ENCODE data around the gene PIGQ.

Gene PIGQ

GRCh38 chr16:586645-587590, 17.1 kb downstream of the PIGQ start:
- peak overlapping the region in 1 of 2 donors; percentile 87 for H3K27ac ChIP-seq
- H3K36me3 ChIP-seq: peaks cover 0 to 13% (median 0%) of the 10 kb centered on the region in 3 donors
- H3K27me3 ChIP-seq: peaks cover 0 to 5% of the 10 kb centered on the region in 2 donors
- peaks cover 0 to 48% (median 28%) of the 10 kb centered on the region in 4 donors for H3K4me1 ChIP-seq
- no peak for DNase-seq
- H3K4me3 ChIP-seq: no peak overlapping the region
- intact Hi-C loops (cut with DNase I; ENCODE audit: low total_unique reads): loop anchor here (10.0 kb wide), 1 partner anchor 48 kb away; the partner anchor contains the start of genes METTL26 and WFIKKN1
- no peak for TF ChIP-seq CTCF (IDR thresholded peaks at IDR 0.05)
- no peaks in the 10 kb centered on the region for H3K9me3 ChIP-seq

- Histone ChIP-seq H3K4me1 (peaks cover 0 to 63% (median 39%) of the 10 kb centered on the region in 4 donors), H3K9me3 (no peaks in the 10 kb centered on the region), H3K36me3 (peaks cover 0 to 9% (median 0%) of the 10 kb centered on the region in 3 donors), H3K4me3 (peak overlapping the region; percentile 73 to 82), H3K27me3 (peaks cover 0 to 5% of the 10 kb centered on the region in 2 donors), H3K27ac (peak overlapping the region; percentile 87 to 96)
- peak in 1 of 2 donors; percentile 79 for DNase-seq
- no peak for TF ChIP-seq CTCF (IDR thresholded peaks at IDR 0.05)
- intact Hi-C loops (cut with DNase I; ENCODE audit: low total_unique reads): loop anchor here (10.0 kb wide), 1 partner anchor 46 kb away; the partner anchor contains the start of genes METTL26 and WFIKKN1
Measured at GRCh38 chr16:588639-588888, 18.8 kb downstream of the PIGQ start.

- Histone ChIP-seq H3K9me3 (no peaks in the 10 kb centered on the region), H3K27me3 (peaks cover 0 to 5% of the 10 kb centered on the region in 2 donors), H3K4me1 (peaks cover 0 to 64% (median 41%) of the 10 kb centered on the region in 4 donors), H3K27ac (peak overlapping the region; percentile 87 to 96), H3K36me3 (peaks cover 0 to 14% (median 0%) of the 10 kb centered on the region in 3 donors), H3K4me3 (peak overlapping the region; percentile 73 to 82)
- DNase-seq: peak; percentile 97 to 98
- no peak for TF ChIP-seq CTCF (IDR thresholded peaks at IDR 0.05)
- intact Hi-C loops (cut with DNase I; ENCODE audit: low total_unique reads): loop anchor here (10.0 kb wide), 1 partner anchor 46 kb away; the partner anchor contains the start of genes METTL26 and WFIKKN1
Measured at GRCh38 chr16:588889-589657, 19.3 kb downstream of the PIGQ start.

- no peaks in the 10 kb centered on the region for H3K9me3 ChIP-seq
- peak within 1 kb of the TSS; percentile 73 to 82 for H3K4me3 ChIP-seq
- DNase-seq: peak; percentile 98 to 99
- TF ChIP-seq CTCF (IDR thresholded peaks at IDR 0.05): no peak
- H3K36me3 ChIP-seq: peaks cover 0 to 16% (median 0%) of the 10 kb centered on the region in 3 donors
- peaks cover 0 to 5% of the 10 kb centered on the region in 2 donors for H3K27me3 ChIP-seq
- H3K4me1 ChIP-seq: peaks cover 0 to 66% (median 41%) of the 10 kb centered on the region in 4 donors
- peak within 1 kb of the TSS; percentile 87 to 96 for H3K27ac ChIP-seq
- intact Hi-C loops (cut with DNase I; ENCODE audit: low total_unique reads): loop anchor here (10.0 kb wide), 1 partner anchor 45 kb away; the partner anchor contains the start of genes METTL26 and WFIKKN1
Measured at GRCh38 chr16:589658-590187, 20.0 kb downstream of the PIGQ start, which contains the start of gene RAB40C. Gene RAB40C (plus strand): TSS chr16:590066. CDS start chr16:590292, 226 bp downstream.

- no peak for DNase-seq
- peaks cover 0 to 3% of the 10 kb centered on the region in 2 donors for H3K27me3 ChIP-seq
- intact Hi-C loops (cut with DNase I; ENCODE audit: low total_unique reads): no loop called here
Measured at GRCh38 chr16:590188-590814, 20.5 kb downstream of the PIGQ start.

More at GRCh38 chr16:590188-590814, 20.5 kb downstream of the PIGQ start:
- peak overlapping the region; percentile 73 to 82 for H3K4me3 ChIP-seq
- peak in 1 of 2 experiments; percentile 26 for TF ChIP-seq CTCF (IDR thresholded peaks at IDR 0.05)
- peaks cover 0 to 16% (median 0%) of the 10 kb centered on the region in 3 donors for H3K36me3 ChIP-seq
- H3K9me3 ChIP-seq: no peaks in the 10 kb centered on the region
- peak overlapping the region; percentile 83 to 84 for H3K27ac ChIP-seq
- peaks cover 0 to 67% (median 41%) of the 10 kb centered on the region in 4 donors for H3K4me1 ChIP-seq
